GM18526 (cell line): ENCODE measurements around the gene SH3BP2.

Experiments used
- POLR2A ChIP-seq: IDR thresholded peaks from 3 replicates; pipeline ENCODE4 v1.6.1; 2011; ENCODE audit not compliant: insufficient read length; ENCODE audit errors: extremely low read depth

The SH3BP2 gene

GRCh38 chr4:2828758-2829181, 35.9 kb downstream of the SH3BP2 start:
- TF ChIP-seq POLR2A: no peak

GRCh38 chr4:2829321-2829932, 36.5 kb downstream of the SH3BP2 start:
- no peak for TF ChIP-seq POLR2A

DNA sequence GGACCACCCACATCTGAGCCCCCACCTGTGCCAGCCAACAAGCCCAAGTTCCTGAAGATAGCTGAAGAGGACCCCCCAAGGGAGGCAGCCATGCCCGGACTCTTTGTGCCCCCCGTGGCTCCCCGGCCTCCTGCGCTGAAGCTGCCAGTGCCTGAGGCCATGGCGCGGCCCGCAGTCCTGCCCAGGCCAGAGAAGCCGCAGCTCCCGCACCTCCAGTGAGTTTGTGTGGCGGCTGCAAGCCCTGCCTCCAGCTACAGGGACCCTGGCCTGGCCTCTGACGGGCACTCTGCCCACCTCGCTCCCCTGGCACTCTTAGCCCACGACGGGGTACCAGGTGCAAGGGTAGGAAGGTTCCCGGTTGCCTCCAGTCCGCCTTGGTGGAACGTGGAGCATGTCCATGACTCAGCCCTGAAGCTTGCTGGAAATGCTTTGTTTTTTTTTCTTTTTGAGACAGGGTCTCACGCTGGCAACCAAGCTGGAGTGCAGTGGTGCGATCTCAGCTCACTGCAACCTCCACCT, 37.1 kb downstream of the SH3BP2 start:
- TF ChIP-seq POLR2A: no peak

GRCh38 chr4:2830632-2831610, 38.0 kb downstream of the SH3BP2 start:
- TF ChIP-seq POLR2A: no peak

DNA sequence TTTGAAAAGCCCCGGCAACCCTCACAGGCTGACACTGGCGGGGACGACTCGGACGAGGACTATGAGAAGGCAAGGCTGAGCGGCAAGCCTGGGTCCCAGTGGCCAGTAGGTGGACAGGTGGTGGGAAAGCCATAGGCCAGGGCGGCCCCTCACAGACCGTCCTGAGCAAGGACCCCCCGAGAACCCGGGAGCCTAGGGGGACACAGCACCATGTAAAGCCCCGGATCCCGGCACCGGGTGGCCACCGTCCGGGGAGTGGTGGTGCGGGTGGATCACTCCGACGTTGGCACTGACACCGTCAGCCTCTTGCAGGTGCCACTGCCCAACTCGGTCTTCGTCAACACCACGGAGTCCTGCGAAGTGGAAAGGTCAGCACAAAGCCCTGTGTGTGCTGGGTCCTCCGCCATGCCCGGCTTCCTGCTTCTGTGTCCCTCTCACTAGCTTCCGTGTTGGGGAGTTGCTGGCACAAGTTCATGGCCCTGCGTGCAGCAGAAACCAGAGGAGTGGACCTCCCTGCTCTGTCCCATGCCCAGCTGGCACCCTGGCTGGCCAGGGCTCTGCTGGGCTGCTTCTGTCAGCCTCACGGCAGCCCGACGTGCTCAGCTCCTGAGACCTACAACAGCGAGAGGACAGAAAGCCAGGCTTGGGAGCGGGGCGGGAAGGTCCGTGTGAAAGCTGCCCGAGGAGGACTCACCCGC, 38.9 kb downstream of the SH3BP2 start:
- TF ChIP-seq POLR2A: no peak

GRCh38 chr4:2832309-2832980, 39.6 kb downstream of the SH3BP2 start:
- no peak for TF ChIP-seq POLR2A

- TF ChIP-seq POLR2A: no peak
These were observed 40.2 kb downstream of the SH3BP2 start for GRCh38 chr4:2832981-2833670.

DNA sequence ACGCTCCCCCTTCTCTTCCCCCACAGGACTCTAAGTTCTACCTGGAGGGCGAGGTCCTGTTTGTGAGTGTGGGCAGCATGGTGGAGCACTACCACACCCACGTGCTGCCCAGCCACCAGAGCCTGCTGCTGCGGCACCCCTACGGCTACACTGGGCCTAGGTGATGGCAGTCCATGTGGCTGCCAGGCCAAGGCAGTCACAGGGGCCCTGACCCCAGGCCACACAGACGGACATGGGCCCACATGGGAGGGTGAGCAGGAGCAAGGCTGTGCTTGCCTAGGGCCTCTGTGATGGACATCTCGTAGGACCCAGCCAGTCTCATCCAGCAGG, 40.8 kb downstream of the SH3BP2 start:
- no peak for TF ChIP-seq POLR2A

- no peak for TF ChIP-seq POLR2A
These were observed 41.4 kb downstream of the SH3BP2 start for GRCh38 chr4:2834001-2834921.

DNA sequence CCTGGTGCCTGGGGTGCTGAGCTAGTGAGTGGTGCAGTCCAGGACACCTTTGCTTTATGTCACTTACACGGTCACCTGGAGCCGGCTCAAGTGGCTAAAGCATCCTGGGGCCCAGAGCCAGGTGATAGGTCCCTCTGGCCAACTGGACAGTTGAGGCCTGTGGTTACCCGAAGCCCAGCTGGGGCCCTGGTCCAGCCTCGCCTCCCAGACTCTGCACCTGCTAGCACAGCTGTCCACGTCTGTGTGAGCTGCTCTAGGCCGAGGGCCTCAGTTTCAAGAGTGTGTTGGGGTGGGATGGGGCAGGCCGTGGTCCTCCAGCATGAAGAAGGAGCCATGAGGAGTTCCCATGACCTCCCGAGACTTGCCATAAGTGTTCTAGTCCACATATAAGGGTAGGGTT, 43.1 kb downstream of the SH3BP2 start:
- TF ChIP-seq POLR2A: no peak

DNA sequence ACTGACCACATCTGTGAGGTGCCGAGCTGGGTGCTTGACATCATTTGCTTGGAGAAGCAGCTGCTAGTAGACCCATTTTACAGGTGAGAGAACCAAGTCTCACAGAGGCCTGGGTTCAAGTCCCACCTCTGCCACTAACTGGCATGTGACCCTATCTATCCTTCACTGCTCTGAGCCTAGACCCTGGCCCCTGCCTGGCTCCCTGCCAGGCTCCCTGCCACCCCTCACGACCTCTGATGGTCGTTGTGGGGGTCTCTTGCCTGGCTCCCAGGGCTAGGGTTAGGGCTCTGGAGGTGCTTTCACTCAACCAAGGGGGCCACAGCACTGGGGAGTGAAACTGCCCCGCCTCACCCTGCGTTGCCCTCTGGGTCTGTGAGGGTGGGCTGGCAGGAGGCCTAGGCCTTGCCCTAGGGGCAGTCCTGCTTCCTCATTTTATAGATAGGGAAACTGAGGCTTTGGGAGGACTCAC, 43.5 kb downstream of the SH3BP2 start:
- no peak for TF ChIP-seq POLR2A

DNA sequence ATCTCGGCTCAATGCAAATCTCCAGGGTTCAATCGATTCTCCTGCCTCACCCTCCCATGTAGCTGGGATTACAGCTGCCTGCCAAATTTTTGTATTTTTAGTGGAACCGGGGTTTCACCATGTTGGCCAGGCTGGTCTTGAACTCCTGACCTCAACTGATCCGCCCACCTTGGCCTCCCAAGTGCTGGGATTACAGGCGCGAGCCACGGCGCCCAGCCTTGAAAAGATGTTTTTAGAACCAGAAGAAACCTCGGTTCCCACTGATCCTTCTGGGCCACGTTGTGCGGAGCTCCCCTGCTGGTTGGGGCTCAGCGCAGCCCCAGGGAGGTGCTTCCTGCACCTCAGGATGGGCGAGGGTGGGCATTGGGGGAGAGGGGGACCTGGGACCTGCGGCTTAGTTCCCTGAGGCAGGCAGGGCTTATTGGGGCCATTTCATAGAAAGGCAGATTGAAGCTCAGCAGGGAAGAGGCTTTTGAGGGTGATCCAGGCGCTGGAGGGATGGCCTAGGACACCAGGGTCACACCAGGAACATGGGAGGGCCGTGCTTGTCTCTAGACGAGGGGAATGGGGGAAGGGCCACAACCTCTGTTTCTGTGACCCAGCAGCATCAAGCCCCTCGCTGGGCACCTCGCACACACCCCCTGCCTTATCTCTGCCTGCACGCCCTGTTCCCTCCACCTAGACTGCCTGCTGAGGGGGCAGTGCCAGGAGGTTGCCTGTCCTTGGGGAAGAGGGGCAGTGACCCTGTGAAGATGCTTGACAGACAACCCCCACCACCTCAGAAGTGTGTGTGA, 44.4 kb downstream of the SH3BP2 start:
- no peak for TF ChIP-seq POLR2A
